Measurements from ENCODE around the gene PRRG2. TPM values are rescaled to one million over a fixed set of nuclear protein-coding genes. Genes with fewer than 3 reads are reported as not detected.

The PRRG2 gene
- polyA plus RNA-seq, 1 donor (not counting 4 experiments of a cell fraction or from before 2014, with no cell fraction given), result 5.3 TPM

DNA sequence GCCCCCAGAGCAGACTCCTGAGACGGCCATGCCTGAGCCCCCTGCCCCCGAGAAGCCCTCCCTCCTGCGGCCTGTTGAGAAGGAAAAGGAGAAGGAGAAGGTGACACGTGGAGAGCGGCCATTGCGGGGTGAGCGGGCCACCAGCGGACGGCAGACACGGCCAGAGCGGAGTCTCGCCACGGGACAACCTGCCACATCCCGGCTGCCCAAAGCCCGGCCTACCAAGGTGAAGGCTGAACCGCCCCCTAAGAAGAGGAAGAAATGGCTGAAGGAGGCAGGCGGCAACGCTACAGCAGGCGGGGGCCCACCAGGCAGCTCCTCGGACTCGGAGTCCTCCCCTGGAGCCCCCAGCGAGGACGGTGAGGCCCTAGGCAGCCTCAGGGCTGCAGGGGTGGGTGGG lies 34.7 kb downstream of the PRRG2 start:
- Histone ChIP-seq H2AFZ (ENCODE audit: control insufficient read depth, low read length) (no peak overlapping the region), H3K4me3 (ENCODE audit: control insufficient read depth in 2 of 3, extremely low read depth in 1 of 3, insufficient read depth in 2 of 3, low read depth in 1 of 3, low read length in 3 of 3) (no peak overlapping the region), H3K4me2 (ENCODE audit: control insufficient read depth, extremely low read depth, insufficient read depth, low read depth, low read length) (no peak overlapping the region), H3K27me3 (ENCODE audit: control insufficient read depth, extremely low read depth, insufficient read depth, low read length) (no peaks in the 10 kb centered on the region), H3K9me3 (ENCODE audit: control insufficient read depth, low read depth, low read length) (no peaks in the 10 kb centered on the region), H3K9me1 (ENCODE audit: control insufficient read depth, extremely low read depth, insufficient read depth, low read length) (peaks cover 2% of the 10 kb centered on the region), H3K4me1 (ENCODE audit: control insufficient read depth, extremely low read depth, insufficient read depth, low read length) (peaks cover 8% of the 10 kb centered on the region), H3K27ac (ENCODE audit: control insufficient read depth, insufficient read depth, low read length) (no peak overlapping the region), H4K20me1 (ENCODE audit: control insufficient read depth, extremely low read depth, insufficient read depth, low read length) (peaks cover 3% of the 10 kb centered on the region), H3K36me3 (ENCODE audit: control insufficient read depth in 2 of 2, extremely low read depth in 1 of 2, insufficient read depth in 2 of 2, low read length in 2 of 2) (peaks cover 17 to 26% of the 10 kb centered on the region in 2 experiments), H3K79me2 (ENCODE audit: control insufficient read depth, insufficient read depth, low read length) (peaks cover 24% of the 10 kb centered on the region), H3K9ac (ENCODE audit: control insufficient read depth, extremely low read depth, insufficient read depth, low read length) (no peak overlapping the region)
- DNase-seq (ENCODE audit: low read depth, low spot score) (no peak), FAIRE-seq (no peak)
- dilution Hi-C loops (cut with MboI; ENCODE audit: extremely low pct_ligation_motif_present, low sequenced_read_pairs), result no loop called here
- TF ChIP-seq, protein P1, sequence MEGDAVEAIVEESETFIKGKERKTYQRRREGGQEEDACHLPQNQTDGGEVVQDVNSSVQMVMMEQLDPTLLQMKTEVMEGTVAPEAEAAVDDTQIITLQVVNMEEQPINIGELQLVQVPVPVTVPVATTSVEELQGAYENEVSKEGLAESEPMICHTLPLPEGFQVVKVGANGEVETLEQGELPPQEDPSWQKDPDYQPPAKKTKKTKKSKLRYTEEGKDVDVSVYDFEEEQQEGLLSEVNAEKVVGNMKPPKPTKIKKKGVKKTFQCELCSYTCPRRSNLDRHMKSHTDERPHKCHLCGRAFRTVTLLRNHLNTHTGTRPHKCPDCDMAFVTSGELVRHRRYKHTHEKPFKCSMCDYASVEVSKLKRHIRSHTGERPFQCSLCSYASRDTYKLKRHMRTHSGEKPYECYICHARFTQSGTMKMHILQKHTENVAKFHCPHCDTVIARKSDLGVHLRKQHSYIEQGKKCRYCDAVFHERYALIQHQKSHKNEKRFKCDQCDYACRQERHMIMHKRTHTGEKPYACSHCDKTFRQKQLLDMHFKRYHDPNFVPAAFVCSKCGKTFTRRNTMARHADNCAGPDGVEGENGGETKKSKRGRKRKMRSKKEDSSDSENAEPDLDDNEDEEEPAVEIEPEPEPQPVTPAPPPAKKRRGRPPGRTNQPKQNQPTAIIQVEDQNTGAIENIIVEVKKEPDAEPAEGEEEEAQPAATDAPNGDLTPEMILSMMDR (optimal IDR thresholded peaks at IDR 0.05 in 1 of 3, IDR thresholded peaks at IDR 0.05 in 1 of 3, conservative IDR thresholded peaks at IDR 0.05 in 1 of 3; ENCODE audit: extremely low read depth in 1 of 3, insufficient read depth in 2 of 3, low read length in 3 of 3), result no peak
- TF ChIP-seq EZH2 (IDR thresholded peaks at IDR 0.05; ENCODE audit: low read length), result no peak

DNA sequence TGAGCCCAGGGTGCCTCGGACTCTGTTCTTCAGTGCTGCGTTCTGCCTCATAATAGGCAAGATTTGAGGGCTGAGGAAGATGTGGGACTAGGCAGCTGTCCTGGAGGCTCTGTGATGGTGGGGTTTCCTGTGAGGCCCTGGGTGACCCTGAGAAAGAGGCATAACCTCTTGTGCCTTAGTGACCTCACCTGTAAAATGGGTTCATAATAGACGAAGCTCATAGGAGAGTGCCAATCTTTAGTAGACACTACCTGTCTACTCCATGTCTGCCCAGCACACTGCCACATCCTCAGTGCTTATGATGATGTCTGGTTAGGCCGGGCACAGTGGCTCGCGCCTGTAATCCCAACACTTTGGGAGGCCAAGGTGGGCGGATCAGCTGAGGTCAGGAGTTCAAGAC lies 35.4 kb downstream of the PRRG2 start:
- DNase-seq (ENCODE audit: low read depth, low spot score) (no peak), FAIRE-seq (no peak)
- Histone ChIP-seq H3K27ac (ENCODE audit: control insufficient read depth, insufficient read depth, low read length) (no peak overlapping the region), H3K36me3 (ENCODE audit: control insufficient read depth in 2 of 2, extremely low read depth in 1 of 2, insufficient read depth in 2 of 2, low read length in 2 of 2) (peaks cover 15 to 26% of the 10 kb centered on the region in 2 experiments), H3K9me1 (ENCODE audit: control insufficient read depth, extremely low read depth, insufficient read depth, low read length) (peaks cover 2% of the 10 kb centered on the region), H3K79me2 (ENCODE audit: control insufficient read depth, insufficient read depth, low read length) (peaks cover 19% of the 10 kb centered on the region), H3K9me3 (ENCODE audit: control insufficient read depth, low read depth, low read length) (no peaks in the 10 kb centered on the region), H2AFZ (ENCODE audit: control insufficient read depth, low read length) (no peak overlapping the region), H3K4me2 (ENCODE audit: control insufficient read depth, extremely low read depth, insufficient read depth, low read depth, low read length) (no peak overlapping the region), H3K27me3 (ENCODE audit: control insufficient read depth, extremely low read depth, insufficient read depth, low read length) (no peaks in the 10 kb centered on the region), H3K4me1 (ENCODE audit: control insufficient read depth, extremely low read depth, insufficient read depth, low read length) (peaks cover 8% of the 10 kb centered on the region), H3K9ac (ENCODE audit: control insufficient read depth, extremely low read depth, insufficient read depth, low read length) (no peak overlapping the region), H4K20me1 (ENCODE audit: control insufficient read depth, extremely low read depth, insufficient read depth, low read length) (peaks cover 3% of the 10 kb centered on the region), H3K4me3 (ENCODE audit: control insufficient read depth in 2 of 3, extremely low read depth in 1 of 3, insufficient read depth in 2 of 3, low read depth in 1 of 3, low read length in 3 of 3) (no peak overlapping the region)
- TF ChIP-seq, protein P1 (optimal IDR thresholded peaks at IDR 0.05 in 1 of 3, IDR thresholded peaks at IDR 0.05 in 1 of 3, conservative IDR thresholded peaks at IDR 0.05 in 1 of 3; ENCODE audit: extremely low read depth in 1 of 3, insufficient read depth in 2 of 3, low read length in 3 of 3), result no peak
- no peak for TF ChIP-seq EZH2 (IDR thresholded peaks at IDR 0.05; ENCODE audit: low read length)
- dilution Hi-C loops (cut with MboI; ENCODE audit: extremely low pct_ligation_motif_present, low sequenced_read_pairs), result no loop called here

Data from keratinocyte (primary cell).